Heart right ventricle (tissue), 16 donors: ENCODE results near the gene MIPEP. TPM values are rescaled to one million over a fixed set of nuclear protein-coding genes. Genes with fewer than 3 reads are reported as not detected.

ENCODE experiments used
- ATAC-seq, 8 donors: fragments of 200-7000 bp; cut with Tn5 transposase; one replicate each; pipeline ENCODE4 v1.9.1; 2020; ENCODE audit warnings: mild to moderate bottlenecking in 8 of 8, moderate library complexity in 8 of 8, moderate number of reproducible peaks in 1 of 8
- DNase-seq, 2 donors: peaks; one replicate each; pipeline ENCODE4 v3.0.0-alpha.2; 2020
- H3K27ac ChIP-seq, 10 donors: fragments of 200-600 bp; sonication (generic) in 2 of 10; one replicate each; pipeline versions ENCODE4 v1.5.0 to v1.8.0; 2020 to 2022; ENCODE audit warnings: mild to moderate bottlenecking in 3 of 10
- H3K27me3 ChIP-seq, 7 donors: fragments of 200-600 bp; one replicate each; pipeline ENCODE4 v1.8.0; 2021 to 2022; ENCODE audit warnings: mild to moderate bottlenecking in 2 of 7
- H3K36me3 ChIP-seq, 9 donors: fragments of 200-600 bp; sonication (generic) in 1 of 9; one replicate each; pipeline versions ENCODE4 v1.5.0 to v1.8.0; 2020 to 2022; ENCODE audit warnings: mild to moderate bottlenecking in 2 of 9
- H3K4me1 ChIP-seq, 9 donors: fragments of 200-600 bp; sonication (generic) in 1 of 9; one replicate each; pipeline versions ENCODE4 v1.5.0 to v1.8.0; 2020 to 2022; ENCODE audit warnings: mild to moderate bottlenecking in 4 of 9
- H3K4me3 ChIP-seq, 10 donors: fragments of 200-600 bp; sonication (generic) in 2 of 10; one replicate each; pipeline versions ENCODE4 v1.5.0 to v1.8.0; 2020 to 2022; ENCODE audit warnings: mild to moderate bottlenecking in 7 of 10, moderate library complexity in 2 of 10
- H3K9me3 ChIP-seq, 11 donors: fragments of 200-600 bp in 10 of 11; sonication (generic) in 2 of 11; one replicate each; pipeline versions ENCODE4 v1.5.0 to v1.8.0; 2013 to 2022; ENCODE audit warnings: mild to moderate bottlenecking in 2 of 11, control low read depth in 1 of 11, moderate library complexity in 1 of 11
- WGBS, 2 donors: extraction: QIAGEN DNeasy Blood & Tissue Kit; methylation state at CpG; one replicate each; pipeline ENCODE4 v1.1.7; 2013; ENCODE audit warnings: inconsistent platforms in 1 of 2; 5-methylcytosine and 5-hydroxymethylcytosine counted together
- intact Hi-C, 10 donors: fragments of 100-400 bp; cut with DNase I; formaldehyde crosslinking; loops; one replicate each; pipeline versions ENCODE4 v1.11.1 to v1.14.2; 2022
- polyA plus RNA-seq, 2 donors: library from polyadenylated mRNA; stranded (reverse); fragments of 200-250 nt; gene quantifications; one replicate each; pipeline ENCODE4 v1.2.3, GENCODE V29; 2013
- total RNA-seq, 10 donors: library from RNA; stranded (reverse); fragmentation: NEBNext Ultra II Directional in 3 of 10; extraction: Animal tissue kit (Norgen Biotek cat#: 25700) in 3 of 10; gene quantifications; one replicate each; pipeline versions ENCODE4 v1.2.1 to v1.2.4, GENCODE V29; 2021 to 2023
- TF ChIP-seq, protein P1 (sequence below), 9 donors: fragments of 200-600 bp; sonication (generic) in 2 of 9; IDR thresholded peaks; one replicate each; pipeline versions ENCODE4 v1.5.0 to v1.8.0; 2021 to 2022; ENCODE audit warnings: antibody characterized with exemption in 9 of 9, mild to moderate bottlenecking in 5 of 9, moderate library complexity in 1 of 9
- donor health status: Arrhythmogenic right ventricular cardiomyopathy.
- donor health status: ischemic (EF 13 %, LVEDD 7.1; RV severe dilation, severe dysfunction).
- donor health status: healthy with polysubstance abuse.
- donor health status: DM: no; HTN: yes; CAD: no.
- donor health status: DM: no; HTN: no; CAD: no.
- donor health status: ischemic (EF 25% LVEDD 6.9; RV normal size, moderate dysfunction).
- donor health status: ischemic (EF 25% LVEDD 5.7; RV mildly dilated, moderate dysfunction).
- donor health status: healthy.
- donor health status: DM: yes; HTN: yes; CAD: no.
- donor health status: Ischemic cardiomyopathy.
- donor health status: ischemic (EF 35%, LVEDD 5.7; RV mildly dilated, moderate dysfunction).
- donor health status: nonischemic (EF 11% LVEDD 7.7; RV severe dilation, severe dysfunction).
- donor health status: DM: yes; HTN: yes; CAD: no.
- donor health status: PGD.
- donor health status: ischemic (EF 29% LVEDD 5.4; RV normal size, mild dysfunction).
- donor health status: nonischemic (EF 23%, LVEDD 6.1; RV moderate dilation, normal function).

MIPEP gene
- total and polyA plus RNA-seq, 12 donors: 23.4 to 83.4 (median 44.1) TPM

DNA sequence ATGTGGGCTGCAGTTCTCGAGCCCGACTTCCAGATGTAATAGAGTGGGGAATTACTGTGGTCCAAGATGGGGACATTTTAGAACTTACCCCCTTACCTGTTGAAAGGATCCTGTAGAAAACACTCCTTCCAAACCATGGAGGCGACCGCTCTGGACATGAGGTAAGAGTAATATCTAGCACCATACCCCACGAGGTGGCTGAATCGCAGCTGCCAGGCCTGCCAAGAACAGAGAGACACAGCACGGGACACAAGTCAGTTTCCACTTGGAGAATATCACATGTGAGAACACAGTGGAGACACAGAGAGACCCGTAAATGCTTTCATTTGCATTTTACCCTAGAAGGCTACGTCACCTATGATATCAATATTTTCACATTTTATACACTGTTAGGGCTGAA lies 129.2 kb downstream of the MIPEP start:
- ATAC-seq: peak in 6 of 8 donors; percentile 51 to 79 (median 58)
- no peak overlapping the region for H3K4me3 ChIP-seq
- DNase-seq: no peak
- H3K36me3 ChIP-seq: peaks cover 0 to 8% (median 0%) of the 10 kb centered on the region in 9 donors
- no peaks in the 10 kb centered on the region for H3K27me3 ChIP-seq
- H3K27ac ChIP-seq: peak overlapping the region in 4 of 10 donors; percentile 53 to 71 (median 66)
- H3K9me3 ChIP-seq: no peaks in the 10 kb centered on the region
- TF ChIP-seq, protein P1, sequence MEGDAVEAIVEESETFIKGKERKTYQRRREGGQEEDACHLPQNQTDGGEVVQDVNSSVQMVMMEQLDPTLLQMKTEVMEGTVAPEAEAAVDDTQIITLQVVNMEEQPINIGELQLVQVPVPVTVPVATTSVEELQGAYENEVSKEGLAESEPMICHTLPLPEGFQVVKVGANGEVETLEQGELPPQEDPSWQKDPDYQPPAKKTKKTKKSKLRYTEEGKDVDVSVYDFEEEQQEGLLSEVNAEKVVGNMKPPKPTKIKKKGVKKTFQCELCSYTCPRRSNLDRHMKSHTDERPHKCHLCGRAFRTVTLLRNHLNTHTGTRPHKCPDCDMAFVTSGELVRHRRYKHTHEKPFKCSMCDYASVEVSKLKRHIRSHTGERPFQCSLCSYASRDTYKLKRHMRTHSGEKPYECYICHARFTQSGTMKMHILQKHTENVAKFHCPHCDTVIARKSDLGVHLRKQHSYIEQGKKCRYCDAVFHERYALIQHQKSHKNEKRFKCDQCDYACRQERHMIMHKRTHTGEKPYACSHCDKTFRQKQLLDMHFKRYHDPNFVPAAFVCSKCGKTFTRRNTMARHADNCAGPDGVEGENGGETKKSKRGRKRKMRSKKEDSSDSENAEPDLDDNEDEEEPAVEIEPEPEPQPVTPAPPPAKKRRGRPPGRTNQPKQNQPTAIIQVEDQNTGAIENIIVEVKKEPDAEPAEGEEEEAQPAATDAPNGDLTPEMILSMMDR (IDR thresholded peaks at IDR 0.05): no peak
- H3K4me1 ChIP-seq: peaks cover 0 to 36% (median 14%) of the 10 kb centered on the region in 9 donors
- 84 to 91% methylated on average over 9 of the region's 9 CpGs for WGBS, 2 donors
- intact Hi-C loops: loop anchor here in 1 of 10 donors (5.0 kb wide), 1 partner anchor 43 kb away; no protein-coding TSS in a partner anchor

DNA sequence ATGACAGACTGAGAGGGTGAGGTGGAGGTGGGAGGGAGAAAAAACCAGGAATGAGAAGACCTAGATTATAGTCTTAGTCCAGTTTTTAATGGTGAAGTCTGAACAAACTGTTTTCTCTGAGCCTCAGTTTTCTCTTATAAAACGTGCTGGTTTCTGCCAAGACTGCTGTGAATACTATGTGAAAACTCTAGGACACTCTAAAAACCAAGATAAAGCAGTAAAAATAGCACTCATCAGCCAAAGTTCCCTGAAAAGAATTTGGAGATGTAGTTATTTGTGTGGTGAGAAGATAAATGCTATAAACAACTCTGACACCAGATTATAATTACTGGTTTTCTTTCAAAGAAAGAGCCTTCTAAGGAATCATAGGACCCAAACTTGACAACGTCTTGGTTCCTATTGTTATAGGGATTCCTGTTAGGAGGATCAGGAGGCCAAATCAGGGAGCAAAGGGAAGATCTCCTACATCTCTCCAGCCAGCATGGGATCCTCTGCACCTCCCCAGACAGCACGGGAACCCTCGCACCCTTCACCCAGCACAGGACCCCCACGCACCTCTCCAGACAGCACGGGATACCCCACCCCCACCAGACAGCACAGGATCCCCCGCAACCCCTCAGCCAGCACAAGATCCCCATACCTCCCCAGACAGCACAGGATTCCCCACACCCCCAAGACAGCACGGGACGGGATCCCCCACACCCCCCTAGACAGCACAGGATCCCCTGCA lies 130.2 kb downstream of the MIPEP start:
- peaks cover 0 to 36% (median 14%) of the 10 kb centered on the region in 9 donors for H3K4me1 ChIP-seq
- ATAC-seq (peak in 6 of 8 donors; percentile 18 to 72 (median 31)), DNase-seq (no peak)
- intact Hi-C loops: loop anchor here in 1 of 10 donors (5.0 kb wide), 1 partner anchor 42 kb away; no protein-coding TSS in a partner anchor
- WGBS, 2 donors: 74 to 81% methylated on average over 9 of the region's 9 CpGs
- H3K36me3 ChIP-seq: peaks cover 0 to 15% (median 0%) of the 10 kb centered on the region in 9 donors
- peak overlapping the region in 7 of 10 donors; percentile 17 to 71 (median 56) for H3K27ac ChIP-seq
- TF ChIP-seq, protein P1 (IDR thresholded peaks at IDR 0.05): no peak
- H3K9me3 ChIP-seq: no peaks in the 10 kb centered on the region
- H3K4me3 ChIP-seq: no peak overlapping the region
- no peaks in the 10 kb centered on the region for H3K27me3 ChIP-seq

DNA sequence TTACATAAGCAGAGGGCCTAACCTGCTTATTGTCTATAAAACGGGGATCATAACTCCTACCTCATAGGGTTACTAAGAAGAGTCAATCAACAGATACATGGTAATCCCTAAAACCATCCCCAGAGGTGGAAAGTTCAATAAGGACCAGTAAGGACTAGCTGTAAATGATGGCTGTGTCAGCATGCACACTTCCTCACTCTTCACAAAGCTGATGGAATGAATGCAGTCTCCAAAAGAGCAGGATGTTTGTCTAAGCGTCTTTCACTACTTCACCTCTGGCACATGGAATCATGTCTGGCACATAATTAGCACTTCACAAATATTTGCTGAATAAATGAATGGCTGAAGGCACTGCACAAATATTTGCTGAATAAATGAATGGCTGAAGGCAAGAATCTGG lies 134.2 kb downstream of the MIPEP start:
- Histone ChIP-seq H3K9me3 (no peaks in the 10 kb centered on the region), H3K27me3 (no peaks in the 10 kb centered on the region), H3K4me1 (peaks cover 0 to 34% (median 10%) of the 10 kb centered on the region in 9 donors), H3K27ac (no peak overlapping the region), H3K4me3 (no peak overlapping the region), H3K36me3 (peaks cover 0 to 19% (median 0%) of the 10 kb centered on the region in 9 donors)
- TF ChIP-seq, protein P1 (IDR thresholded peaks at IDR 0.05): no peak
- WGBS, 2 donors: 84 to 91% methylated on average over 2 of the region's 2 CpGs
- intact Hi-C loops: loop anchor here in 1 of 10 donors (5.0 kb wide), 1 partner anchor 38 kb away; no protein-coding TSS in a partner anchor
- ATAC-seq (no peak), DNase-seq (no peak)

DNA sequence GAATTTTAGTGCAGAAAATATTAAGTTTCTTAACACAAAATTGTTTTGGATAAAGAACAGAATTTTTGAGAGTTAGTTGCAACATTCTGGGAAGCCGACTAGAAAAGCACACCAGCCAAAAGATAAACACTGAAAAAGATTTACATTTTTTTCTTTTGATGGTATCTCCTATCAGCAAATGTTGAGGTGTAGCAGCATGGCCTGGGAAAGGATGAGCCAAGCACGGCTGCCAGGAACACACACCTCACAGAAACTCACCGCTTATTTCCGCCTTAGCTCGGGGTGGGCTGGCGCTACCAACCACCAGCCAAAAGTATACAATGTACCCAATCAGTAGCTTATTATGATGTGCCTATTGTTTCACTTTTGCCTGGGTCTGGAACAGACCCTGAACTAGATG lies 134.7 kb downstream of the MIPEP start:
- peaks cover 0 to 30% (median 10%) of the 10 kb centered on the region in 9 donors for H3K4me1 ChIP-seq
- WGBS, 2 donors: 88 to 89% methylated on average over 6 of the region's 6 CpGs
- H3K27me3 ChIP-seq: no peaks in the 10 kb centered on the region
- no peak overlapping the region for H3K27ac ChIP-seq
- H3K4me3 ChIP-seq: no peak overlapping the region
- TF ChIP-seq, protein P1 (IDR thresholded peaks at IDR 0.05): no peak
- DNase-seq (no peak), ATAC-seq (no peak)
- intact Hi-C loops: no loop called here
- H3K36me3 ChIP-seq: peaks cover 0 to 24% (median 0%) of the 10 kb centered on the region in 9 donors
- H3K9me3 ChIP-seq: no peaks in the 10 kb centered on the region
